Spleen (tissue), 7 donors: ENCODE data around the gene ARHGAP6.

ENCODE experiments used
- POLR2A ChIP-seq, 3 donors: fragments of 450-650 bp; IDR thresholded peaks; one replicate each; pipeline ENCODE4 v1.5.1; 2017; ENCODE audit warnings: antibody characterized with exemption in 3 of 3, mild to moderate bottlenecking in 1 of 3
- POLR2AphosphoS5 ChIP-seq, 3 donors: sonication (generic); formaldehyde crosslinking; IDR thresholded peaks; one replicate each; pipeline ENCODE4 v1.5.1; 2017; ENCODE audit warnings: antibody characterized with exemption in 3 of 3
- TF ChIP-seq, protein P1 (sequence below), 11 experiments: fragments of 200-600 bp in 7 of 11; fragments of 450-650 bp in 4 of 11; sonication (generic) in 4 of 11; IDR thresholded peaks in 8 of 11; conservative IDR thresholded peaks in 3 of 11; 1 replicate in 7 of 11; 2 replicates in 4 of 11; pipeline versions ENCODE4 v1.4.0 to v1.8.0; 2016 to 2021; ENCODE audit warnings: antibody characterized with exemption in 11 of 11, inconsistent platforms in 4 of 11, mild to moderate bottlenecking in 1 of 11
- donor health status: DM: no; HTN: no; CAD: no; lungs with moderate emphysema.
- donor health status: DM: no; HTN: no; CAD: no.
- donor health status: DM: no; HTN: no; CAD: no.

DNA sequence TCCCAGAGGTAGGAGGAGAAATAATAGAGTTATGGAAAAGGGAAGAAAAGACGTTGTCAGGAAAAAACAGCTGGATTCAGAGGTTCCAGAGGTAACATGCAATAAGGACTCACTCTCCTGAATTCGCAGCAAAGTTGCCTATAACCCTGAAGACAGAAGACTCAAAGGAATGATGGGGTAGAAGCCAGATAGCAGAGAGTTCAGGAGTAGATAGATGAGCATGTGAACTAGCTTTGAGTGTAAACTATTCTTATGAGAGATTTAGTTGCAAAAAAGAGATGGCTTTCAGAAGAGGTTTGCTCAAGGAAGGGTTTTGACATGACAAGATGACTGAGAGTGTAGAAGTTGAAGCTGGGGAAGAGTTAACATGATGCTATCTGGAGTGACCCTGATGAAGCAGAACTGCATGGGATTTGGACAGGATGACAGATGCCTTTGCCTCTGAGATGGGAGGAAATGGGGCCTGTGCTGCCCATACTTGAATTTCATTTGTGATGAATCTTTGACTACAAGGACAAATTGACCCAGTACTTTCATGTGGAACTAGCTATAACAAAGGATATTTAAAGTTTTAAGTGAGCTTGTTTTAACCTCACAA lies 298.6 kb downstream of the ARHGAP6 start:
- TF ChIP-seq, protein P1, sequence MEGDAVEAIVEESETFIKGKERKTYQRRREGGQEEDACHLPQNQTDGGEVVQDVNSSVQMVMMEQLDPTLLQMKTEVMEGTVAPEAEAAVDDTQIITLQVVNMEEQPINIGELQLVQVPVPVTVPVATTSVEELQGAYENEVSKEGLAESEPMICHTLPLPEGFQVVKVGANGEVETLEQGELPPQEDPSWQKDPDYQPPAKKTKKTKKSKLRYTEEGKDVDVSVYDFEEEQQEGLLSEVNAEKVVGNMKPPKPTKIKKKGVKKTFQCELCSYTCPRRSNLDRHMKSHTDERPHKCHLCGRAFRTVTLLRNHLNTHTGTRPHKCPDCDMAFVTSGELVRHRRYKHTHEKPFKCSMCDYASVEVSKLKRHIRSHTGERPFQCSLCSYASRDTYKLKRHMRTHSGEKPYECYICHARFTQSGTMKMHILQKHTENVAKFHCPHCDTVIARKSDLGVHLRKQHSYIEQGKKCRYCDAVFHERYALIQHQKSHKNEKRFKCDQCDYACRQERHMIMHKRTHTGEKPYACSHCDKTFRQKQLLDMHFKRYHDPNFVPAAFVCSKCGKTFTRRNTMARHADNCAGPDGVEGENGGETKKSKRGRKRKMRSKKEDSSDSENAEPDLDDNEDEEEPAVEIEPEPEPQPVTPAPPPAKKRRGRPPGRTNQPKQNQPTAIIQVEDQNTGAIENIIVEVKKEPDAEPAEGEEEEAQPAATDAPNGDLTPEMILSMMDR (IDR thresholded peaks at IDR 0.05 in 8 of 11, conservative IDR thresholded peaks at IDR 0.05 in 3 of 11), result no peak
- TF ChIP-seq POLR2A (IDR thresholded peaks at IDR 0.05), result no peak
- no peak for TF ChIP-seq POLR2AphosphoS5 (IDR thresholded peaks at IDR 0.05)
